Subcutaneous adipose tissue (tissue), 4 donors: ENCODE measurements around the gene MAN1B1. TPM values are rescaled to one million over a fixed set of nuclear protein-coding genes. Genes with fewer than 3 reads are reported as not detected.

Experiments used
- CTCF ChIP-seq: fragments of 450-650 bp; IDR thresholded peaks from one replicate; pipeline ENCODE4 v1.5.1; 2016; ENCODE audit warnings: low read depth, mild to moderate bottlenecking, control low read depth, antibody characterized with exemption, moderate library complexity
- total RNA-seq, 4 donors: library from RNA; depleted of rRNA; stranded (reverse); fragments of >200 nt; gene quantifications; one replicate each; pipeline ENCODE4 v1.1.0, GENCODE V29; 2016

The MAN1B1 gene
- 10 to 100 TPM; 19.1 to 61.9 (median 47.8) TPM for total RNA-seq

- TF ChIP-seq CTCF: no peak
Observed at GRCh38 chr9:137086531-137087408, at the start of gene MAN1B1. TSS of gene MAN1B1 (plus strand) at chr9:137086985. CDS start at chr9:137087000, 15 bp downstream.

- TF ChIP-seq CTCF: no peak
Observed at GRCh38 chr9:137037035-137037434, 49.8 kb upstream of the MAN1B1 start.

- TF ChIP-seq CTCF: no peak
Observed at GRCh38 chr9:137037483-137037882, 49.3 kb upstream of the MAN1B1 start.

- TF ChIP-seq CTCF: no peak
Observed at GRCh38 chr9:137038916-137039315, 47.9 kb upstream of the MAN1B1 start.

GRCh38 chr9:137039611-137040366 is 47.0 kb upstream of the MAN1B1 start:
- TF ChIP-seq CTCF: no peak

- TF ChIP-seq CTCF: no peak
Observed at GRCh38 chr9:137040568-137040967, 46.2 kb upstream of the MAN1B1 start.

- no peak for TF ChIP-seq CTCF
Observed at GRCh38 chr9:137041124-137041523, 45.7 kb upstream of the MAN1B1 start.
